ENCODE results near the gene CYP3A4. TPM values are rescaled to one million over a fixed set of nuclear protein-coding genes. Genes with fewer than 3 reads are reported as not detected.

The CYP3A4 gene
- total RNA-seq, 4 donors from 2014 or later, result not detected

- H3K36me3 ChIP-seq, result no peaks in the 10 kb centered on the region
- no peak for DNase-seq
- TF ChIP-seq POLR2A (IDR thresholded peaks at IDR 0.05) (no peak), CTCF (IDR thresholded peaks at IDR 0.05) (no peak)
- WGBS, 2 donors, result 76 to 90% methylated on average over 3 of the region's 4 CpGs
- peaks cover 0 to 6% (median 3%) of the 10 kb centered on the region in 3 donors for H3K4me1 ChIP-seq
- intact Hi-C loops (cut with DNase I), result no loop called here
- H3K27me3 ChIP-seq, result no peaks in the 10 kb centered on the region
- H3K9me3 ChIP-seq, result no peaks in the 10 kb centered on the region
- H3K27ac ChIP-seq, result no peak overlapping the region
- H3K4me3 ChIP-seq, result no peak overlapping the region
These were observed 41.1 kb downstream of the CYP3A4 start for GRCh38 chr7:99742737-99743394.

- no peak for TF ChIP-seq CTCF (IDR thresholded peaks at IDR 0.05)
- intact Hi-C loops (cut with DNase I), result no loop called here
- Histone ChIP-seq H3K36me3 (no peaks in the 10 kb centered on the region), H3K9me3 (no peaks in the 10 kb centered on the region), H3K4me1 (peaks cover 0 to 20% (median 7%) of the 10 kb centered on the region in 3 donors), H3K4me3 (no peak overlapping the region), H3K27me3 (no peaks in the 10 kb centered on the region), H3K27ac (no peak overlapping the region)
- DNase-seq, result no peak
- 100% methylated on average over 2 of the region's 2 CpGs; no CpG with 5 or more reads in 1 of the 2 donors for WGBS, 2 donors
These were observed 42.6 kb downstream of the CYP3A4 start for GRCh38 chr7:99741441-99741795.

GRCh38 chr7:99740573-99741440 is 43.2 kb downstream of the CYP3A4 start:
- Histone ChIP-seq H3K27ac (no peak overlapping the region), H3K4me1 (peaks cover 0 to 25% (median 7%) of the 10 kb centered on the region in 3 donors), H3K4me3 (no peak overlapping the region), H3K27me3 (no peaks in the 10 kb centered on the region), H3K9me3 (no peaks in the 10 kb centered on the region), H3K36me3 (no peaks in the 10 kb centered on the region)
- TF ChIP-seq POLR2A (IDR thresholded peaks at IDR 0.05) (no peak), CTCF (IDR thresholded peaks at IDR 0.05) (no peak)
- no peak for DNase-seq
- intact Hi-C loops (cut with DNase I), result no loop called here
- 64 to 79% methylated on average over 4 to 5 of the region's 5 CpGs for WGBS, 2 donors

GRCh38 chr7:99739699-99740572 is 44.0 kb downstream of the CYP3A4 start:
- no peak for DNase-seq
- Histone ChIP-seq H3K27me3 (no peaks in the 10 kb centered on the region), H3K27ac (no peak overlapping the region), H3K36me3 (no peaks in the 10 kb centered on the region), H3K4me1 (peaks cover 0 to 25% (median 7%) of the 10 kb centered on the region in 3 donors), H3K4me3 (no peak overlapping the region), H3K9me3 (no peaks in the 10 kb centered on the region)
- WGBS, 2 donors, result 17 to 90% methylated on average over 1 to 2 of the region's 2 CpGs
- no peak for TF ChIP-seq CTCF (IDR thresholded peaks at IDR 0.05)
- no peak for TF ChIP-seq POLR2A (IDR thresholded peaks at IDR 0.05)
- intact Hi-C loops (cut with DNase I), result no loop called here

All from esophagus squamous epithelium (tissue), 5 donors.